Activated CD4-positive, CD25-positive, alpha-beta regulatory T cell treated with anti-CD3 and anti-CD28 coated beads, Interleukin-2, amount 50 U/mL, for 72 hours (primary cell): ENCODE measurements around the gene ATF3.
A peak's percentile ranks its signal among the peaks of the same experiment; 100 is the strongest.
"Not testable (repeated sequence)": the region's sequence is repeated elsewhere in the genome, so short reads cannot be mapped to it uniquely, and the experiment has no call there.

ENCODE experiments used
- DNase-seq: peaks from one replicate; pipeline ENCODE4 v3.0.0; 2021

The ATF3 gene

GRCh38 chr1:212629450-212630157 is 21.0 kb downstream of the ATF3 start:
- DNase-seq, result no peak

- DNase-seq, result peak; percentile 63
These were observed 21.8 kb downstream of the ATF3 start for GRCh38 chr1:212630158-212630900.

GRCh38 chr1:212633161-212633560 is 24.6 kb downstream of the ATF3 start:
- no peak for DNase-seq

- no peak for DNase-seq
These were observed 25.7 kb downstream of the ATF3 start for GRCh38 chr1:212634252-212634651.

GRCh38 chr1:212635141-212635631 is 26.6 kb downstream of the ATF3 start:
- no peak for DNase-seq

- DNase-seq, result no peak
These were observed 29.3 kb downstream of the ATF3 start for GRCh38 chr1:212637902-212638301.

- no peak for DNase-seq
These were observed 30.1 kb downstream of the ATF3 start for GRCh38 chr1:212638492-212639151.

GRCh38 chr1:212639524-212639923 is 31.0 kb downstream of the ATF3 start:
- not testable (repeated sequence) for DNase-seq

- DNase-seq, result no peak
These were observed 31.8 kb downstream of the ATF3 start for GRCh38 chr1:212640223-212640878.

- no peak for DNase-seq
These were observed 33.4 kb downstream of the ATF3 start for GRCh38 chr1:212641956-212642355.

GRCh38 chr1:212643877-212644276 is 35.3 kb downstream of the ATF3 start:
- DNase-seq, result no peak

- DNase-seq, result no peak
These were observed 36.4 kb downstream of the ATF3 start for GRCh38 chr1:212644866-212645545.

GRCh38 chr1:212645546-212646543 is 37.3 kb downstream of the ATF3 start:
- DNase-seq, result no peak

- no peak for DNase-seq
These were observed 38.0 kb downstream of the ATF3 start for GRCh38 chr1:212646588-212646987.

- no peak for DNase-seq
These were observed 38.4 kb downstream of the ATF3 start for GRCh38 chr1:212647004-212647403.

- no peak for DNase-seq
These were observed 39.9 kb downstream of the ATF3 start for GRCh38 chr1:212648431-212648830.

- no peak for DNase-seq
These were observed 40.5 kb downstream of the ATF3 start for GRCh38 chr1:212649020-212649419.

GRCh38 chr1:212650228-212650627 is 41.7 kb downstream of the ATF3 start:
- no peak for DNase-seq

GRCh38 chr1:212651521-212651920 is 43.0 kb downstream of the ATF3 start:
- DNase-seq, result no peak

- DNase-seq, result no peak
These were observed 43.4 kb downstream of the ATF3 start for GRCh38 chr1:212651977-212652376.

- DNase-seq, result no peak
These were observed 44.0 kb downstream of the ATF3 start for GRCh38 chr1:212652609-212653008.
